Measurements from ENCODE around the gene CYP27B1. TPM values are rescaled to one million over a fixed set of nuclear protein-coding genes. Genes with fewer than 3 reads are reported as not detected.

Gene CYP27B1
- total RNA-seq, 1 experiment from 2014 or later = 1.8 TPM

GRCh38 chr12:57735952-57736740 is 30.7 kb downstream of the CYP27B1 start:
- peak; percentile 51 for DNase-seq (ENCODE audit: low read depth)

GRCh38 chr12:57735198-57735855 is 31.6 kb downstream of the CYP27B1 start:
- peak; percentile 39 for DNase-seq (ENCODE audit: low read depth)

GRCh38 chr12:57734591-57734990 is 32.3 kb downstream of the CYP27B1 start:
- DNase-seq (ENCODE audit: low read depth) = peak; percentile 36

- DNase-seq (ENCODE audit: low read depth) = no peak
Measured at GRCh38 chr12:57733928-57734327, 33.0 kb downstream of the CYP27B1 start.

- DNase-seq (ENCODE audit: low read depth) = no peak
Measured at GRCh38 chr12:57732726-57733593, 33.9 kb downstream of the CYP27B1 start.

GRCh38 chr12:57732270-57732669 is 34.6 kb downstream of the CYP27B1 start:
- no peak for DNase-seq (ENCODE audit: low read depth)

GRCh38 chr12:57731411-57732080 is 35.3 kb downstream of the CYP27B1 start:
- DNase-seq (ENCODE audit: low read depth) = no peak

GRCh38 chr12:57730336-57731067 is 36.4 kb downstream of the CYP27B1 start:
- DNase-seq (ENCODE audit: low read depth) = no peak

- DNase-seq (ENCODE audit: low read depth) = no peak
Measured at GRCh38 chr12:57729321-57729844, 37.5 kb downstream of the CYP27B1 start.

GRCh38 chr12:57727758-57728395 is 39.0 kb downstream of the CYP27B1 start:
- DNase-seq (ENCODE audit: low read depth) = no peak

- no peak for DNase-seq (ENCODE audit: low read depth)
Measured at GRCh38 chr12:57726884-57727757, 39.8 kb downstream of the CYP27B1 start.

GRCh38 chr12:57726151-57726883 is 40.6 kb downstream of the CYP27B1 start:
- DNase-seq (ENCODE audit: low read depth) = peak; percentile 80

- DNase-seq (ENCODE audit: low read depth) = no peak
Measured at GRCh38 chr12:57725851-57726150, 41.1 kb downstream of the CYP27B1 start.

- no peak for DNase-seq (ENCODE audit: low read depth)
Measured at GRCh38 chr12:57724936-57725740, 41.7 kb downstream of the CYP27B1 start.

- no peak for DNase-seq (ENCODE audit: low read depth)
Measured at GRCh38 chr12:57724003-57724935, 42.6 kb downstream of the CYP27B1 start.

- DNase-seq (ENCODE audit: low read depth) = no peak
Measured at GRCh38 chr12:57723630-57723962, 43.3 kb downstream of the CYP27B1 start.

All from M059J (cell line).